Jurkat, Clone E6-1 (cell line): Measurements from ENCODE around the gene PIH1D1.
"Not testable (repeated sequence)": the region's sequence is repeated elsewhere in the genome, so short reads cannot be mapped to it uniquely, and the experiment has no call there.

Experiments
- DNase-seq: peaks from one replicate; pipeline ENCODE4 v3.0.0-alpha.2; 2011; ENCODE audit warnings: low read depth, low spot score
- H3K4me3 ChIP-seq: 2 replicates; pipeline ENCODE4 v1.5.1; 2011; ENCODE audit warnings: mild to moderate bottlenecking, low read length, control low read depth, moderate library complexity

PIH1D1 gene

DNA sequence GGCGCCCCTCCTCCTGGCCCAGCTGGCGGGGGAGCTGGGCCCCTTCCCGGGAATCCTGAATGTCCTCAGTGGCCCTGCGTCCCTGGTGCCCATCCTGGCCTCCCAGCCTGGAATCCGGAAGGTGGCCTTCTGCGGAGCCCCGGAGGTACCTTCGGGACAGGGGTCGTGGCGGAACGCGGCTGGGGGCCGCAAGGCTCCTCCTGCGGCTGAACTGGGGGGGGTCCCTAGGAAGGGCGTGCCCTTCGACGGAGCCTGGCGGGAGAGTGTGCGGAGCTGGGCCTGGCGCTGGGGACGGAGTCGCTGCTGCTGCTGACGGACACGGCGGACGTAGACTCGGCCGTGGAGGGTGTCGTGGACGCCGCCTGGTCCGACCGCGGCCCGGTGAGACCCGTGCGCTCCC is 10.0 kb upstream of the PIH1D1 start:
- no peak overlapping the region for H3K4me3 ChIP-seq
- no peak for DNase-seq

DNA sequence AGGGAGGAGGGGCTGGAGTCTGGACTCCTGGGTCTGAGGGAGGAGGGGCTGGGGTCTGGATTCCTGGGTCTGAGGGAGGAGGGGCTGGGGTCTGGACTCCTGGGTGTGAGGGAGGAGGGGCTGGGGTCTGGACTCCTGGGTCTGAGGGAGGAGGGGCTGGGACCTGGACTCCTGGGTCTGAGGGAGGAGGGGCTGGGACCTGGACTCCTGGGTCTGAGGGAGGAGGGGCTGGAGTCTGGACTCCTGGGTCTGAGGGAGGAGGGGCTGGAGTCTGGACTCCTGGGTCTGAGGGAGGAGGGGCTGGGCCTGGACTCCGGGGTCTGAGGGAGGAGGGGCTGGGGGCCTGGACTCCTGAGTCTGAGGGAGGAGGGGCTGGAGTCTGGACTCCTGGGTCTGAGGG is 9.5 kb upstream of the PIH1D1 start:
- H3K4me3 ChIP-seq, DNase-seq: not testable (repeated sequence)

DNA sequence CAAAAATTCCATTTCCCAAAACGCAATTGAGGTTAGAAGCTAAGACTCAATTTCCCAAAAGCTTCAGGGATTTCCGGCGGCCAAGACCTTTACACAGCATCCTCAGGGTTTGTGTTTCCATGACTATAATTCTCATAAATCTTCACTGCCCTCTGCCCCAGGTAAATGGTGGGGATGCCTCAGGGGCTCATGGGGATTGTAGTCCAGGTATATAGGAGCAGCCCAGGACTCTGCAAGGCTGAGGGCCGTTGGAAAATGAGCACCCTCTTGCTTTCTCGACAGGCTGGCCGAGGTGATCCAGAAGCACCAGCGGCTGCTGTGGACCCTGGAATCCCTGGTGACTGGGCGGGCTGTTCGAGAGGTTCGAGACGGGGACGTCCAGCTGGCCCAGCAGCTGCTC is 7.8 kb upstream of the PIH1D1 start:
- H3K4me3 ChIP-seq, result no peak overlapping the region
- no peak for DNase-seq

DNA sequence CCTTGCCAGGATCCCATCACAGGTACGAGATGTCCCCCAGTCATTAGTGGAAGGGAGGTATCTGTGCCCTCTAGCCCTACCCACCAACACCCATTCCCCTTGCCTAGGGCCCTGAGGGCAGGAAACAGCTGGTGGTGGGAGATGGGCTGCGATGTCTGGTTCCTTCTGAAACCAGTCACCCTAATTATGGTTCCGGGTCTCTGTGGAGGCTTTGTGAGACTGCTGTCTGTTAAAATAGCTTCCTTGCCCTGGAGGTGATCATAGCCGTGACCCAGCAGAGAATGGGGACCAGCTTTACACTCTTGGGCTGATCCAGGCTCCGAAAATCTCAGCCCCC is 6.9 kb upstream of the PIH1D1 start:
- DNase-seq, result no peak
- no peak overlapping the region for H3K4me3 ChIP-seq

DNA sequence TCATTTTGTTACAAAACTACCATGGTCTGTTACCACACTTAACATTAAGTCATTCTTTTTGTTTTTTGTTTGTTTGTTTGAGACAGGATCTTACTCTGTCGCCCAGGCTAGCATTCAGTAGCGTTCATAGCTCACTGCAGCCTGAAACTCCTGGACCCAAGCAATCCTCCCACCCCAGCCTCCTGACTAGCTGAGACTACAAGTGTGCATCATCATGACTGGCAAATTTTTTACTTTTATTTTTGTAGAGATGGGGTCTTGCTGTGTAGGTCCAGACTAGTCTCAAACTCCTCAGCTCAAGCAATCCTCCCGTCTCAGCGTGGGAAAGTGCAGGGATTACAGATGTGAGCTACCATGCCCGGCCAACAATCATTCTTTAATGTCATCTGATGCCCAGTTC is 4.7 kb upstream of the PIH1D1 start:
- H3K4me3 ChIP-seq, result no peak overlapping the region
- DNase-seq, result no peak

DNA sequence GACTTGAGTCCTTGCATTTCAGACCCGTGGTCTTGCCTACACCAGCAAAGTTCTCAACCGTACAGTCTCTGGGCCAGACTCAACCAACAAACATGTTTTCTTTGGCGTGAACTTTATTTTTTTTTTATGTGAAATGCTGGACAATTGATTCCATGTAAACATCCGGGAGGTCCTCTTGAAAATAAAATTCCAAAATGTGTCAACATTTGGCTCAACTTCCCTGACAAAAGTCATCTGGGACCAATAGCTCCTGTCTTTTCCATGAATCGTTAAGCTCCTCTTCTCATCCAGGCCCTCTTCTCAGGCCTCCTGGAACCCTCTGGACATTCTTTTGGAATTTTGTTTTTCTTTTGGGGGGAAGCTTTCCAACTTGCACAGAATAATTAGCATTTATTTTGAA is 4.2 kb upstream of the PIH1D1 start:
- DNase-seq, result no peak
- H3K4me3 ChIP-seq, result no peak overlapping the region

DNA sequence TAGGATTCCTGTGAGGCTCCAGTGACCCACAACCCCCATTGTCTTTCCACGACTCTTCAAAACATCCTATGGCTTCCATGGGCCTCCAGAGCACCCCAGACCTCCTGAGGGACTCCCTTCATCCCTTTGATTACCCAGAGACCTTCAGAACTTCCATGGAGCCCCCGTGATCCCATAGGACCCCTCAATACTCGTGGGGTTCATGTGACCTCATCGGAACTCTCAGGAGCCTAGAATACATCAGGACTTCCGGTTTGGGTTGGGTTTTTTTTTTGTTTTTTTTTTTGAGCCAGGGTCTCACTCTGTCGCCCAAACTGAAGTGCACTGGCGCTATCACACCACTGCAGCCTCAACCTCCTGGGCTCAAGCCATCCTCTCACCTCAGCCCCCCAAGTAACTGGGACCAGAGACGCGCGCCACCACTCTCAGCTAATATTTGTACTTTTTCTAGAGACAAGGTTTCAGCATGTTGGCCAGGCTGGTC is 2.2 kb upstream of the PIH1D1 start:
- DNase-seq, result no peak
- H3K4me3 ChIP-seq, result peak overlapping the region; percentile 99

DNA sequence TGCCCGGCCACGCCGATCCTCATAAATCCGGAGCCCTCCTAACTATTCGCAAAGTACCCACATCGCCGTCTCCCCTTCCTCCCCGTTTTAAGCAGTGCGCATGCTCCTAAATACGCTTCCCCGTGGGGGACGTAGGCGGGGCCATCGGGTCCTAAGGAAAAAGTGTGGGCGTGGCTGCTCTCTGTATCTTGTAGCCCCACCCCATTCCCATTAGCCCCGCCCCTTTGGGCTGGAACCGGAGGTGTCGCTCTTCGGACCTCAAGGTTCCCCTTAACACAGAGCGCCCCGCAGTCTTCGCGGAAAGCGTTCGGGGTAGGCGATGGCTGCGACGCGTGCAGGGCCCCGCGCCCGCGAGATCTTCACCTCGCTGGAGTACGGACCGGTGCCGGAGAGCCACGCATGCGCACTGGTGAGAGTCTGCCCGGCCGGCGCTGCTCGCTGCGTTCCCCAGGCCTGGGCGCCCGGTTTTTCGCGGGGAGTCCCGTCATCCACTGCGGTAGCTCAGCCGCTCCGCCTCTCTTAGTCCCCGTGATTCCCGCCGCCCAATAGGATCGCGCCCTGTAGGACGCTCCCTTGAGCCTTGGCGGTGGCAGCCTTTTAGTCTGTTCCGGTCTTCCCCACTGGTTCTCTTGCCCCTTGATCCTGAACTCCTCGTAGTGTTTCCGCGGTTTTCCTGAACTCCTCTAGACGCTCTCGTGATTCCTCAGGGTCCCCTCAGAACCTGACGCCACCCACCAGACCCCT is 1.6 kb upstream of the PIH1D1 start, which contains the start of gene ALDH16A1:
Gene ALDH16A1, plus strand, starts transcription at position 213 of the 744 bp plus-strand sequence. Its CDS starts 107 bp downstream, at position 320.
- DNase-seq, result peak; percentile 96
- H3K4me3 ChIP-seq, result peak within 1 kb of the TSS; percentile 99

DNA sequence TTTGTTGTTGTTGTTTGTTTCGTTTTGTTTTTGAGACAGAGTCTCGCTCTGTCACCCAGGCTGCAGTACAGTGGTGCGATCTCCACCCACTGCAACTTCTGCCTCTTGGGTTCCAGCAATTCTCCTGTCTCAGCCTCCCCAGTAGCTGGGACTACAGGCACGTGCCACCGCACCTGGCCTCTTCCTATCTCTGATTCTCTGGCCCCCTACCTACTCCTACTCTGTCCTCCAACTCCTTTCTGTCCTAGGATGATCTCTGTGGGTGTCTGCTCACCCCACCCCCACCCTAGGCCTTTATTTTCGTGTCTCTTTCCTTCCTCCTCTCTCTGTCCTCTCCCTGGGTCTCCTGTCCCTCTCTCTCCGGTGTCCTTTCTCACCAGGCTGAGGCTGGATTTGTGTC is 1.2 kb downstream of the PIH1D1 start:
- H3K4me3 ChIP-seq, result peak overlapping the region; percentile 99
- no peak for DNase-seq

DNA sequence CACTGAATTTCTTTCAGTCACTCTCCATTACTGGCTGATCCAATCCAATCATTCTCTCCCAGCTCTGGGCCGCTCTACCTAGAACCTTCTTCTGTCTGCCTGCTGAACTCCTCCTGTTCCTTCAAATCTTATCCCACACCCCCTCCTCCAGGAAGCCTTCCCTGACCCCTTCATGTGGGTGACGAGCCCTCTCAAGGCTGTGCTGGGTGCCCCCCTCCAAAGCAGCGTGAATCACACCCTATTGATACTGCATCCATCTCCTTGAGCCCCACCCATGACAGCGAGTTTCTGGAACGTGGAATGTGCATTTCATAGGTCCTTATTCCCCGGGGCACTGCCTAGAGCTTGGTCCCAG is 3.2 kb downstream of the PIH1D1 start:
- no peak overlapping the region for H3K4me3 ChIP-seq

DNA sequence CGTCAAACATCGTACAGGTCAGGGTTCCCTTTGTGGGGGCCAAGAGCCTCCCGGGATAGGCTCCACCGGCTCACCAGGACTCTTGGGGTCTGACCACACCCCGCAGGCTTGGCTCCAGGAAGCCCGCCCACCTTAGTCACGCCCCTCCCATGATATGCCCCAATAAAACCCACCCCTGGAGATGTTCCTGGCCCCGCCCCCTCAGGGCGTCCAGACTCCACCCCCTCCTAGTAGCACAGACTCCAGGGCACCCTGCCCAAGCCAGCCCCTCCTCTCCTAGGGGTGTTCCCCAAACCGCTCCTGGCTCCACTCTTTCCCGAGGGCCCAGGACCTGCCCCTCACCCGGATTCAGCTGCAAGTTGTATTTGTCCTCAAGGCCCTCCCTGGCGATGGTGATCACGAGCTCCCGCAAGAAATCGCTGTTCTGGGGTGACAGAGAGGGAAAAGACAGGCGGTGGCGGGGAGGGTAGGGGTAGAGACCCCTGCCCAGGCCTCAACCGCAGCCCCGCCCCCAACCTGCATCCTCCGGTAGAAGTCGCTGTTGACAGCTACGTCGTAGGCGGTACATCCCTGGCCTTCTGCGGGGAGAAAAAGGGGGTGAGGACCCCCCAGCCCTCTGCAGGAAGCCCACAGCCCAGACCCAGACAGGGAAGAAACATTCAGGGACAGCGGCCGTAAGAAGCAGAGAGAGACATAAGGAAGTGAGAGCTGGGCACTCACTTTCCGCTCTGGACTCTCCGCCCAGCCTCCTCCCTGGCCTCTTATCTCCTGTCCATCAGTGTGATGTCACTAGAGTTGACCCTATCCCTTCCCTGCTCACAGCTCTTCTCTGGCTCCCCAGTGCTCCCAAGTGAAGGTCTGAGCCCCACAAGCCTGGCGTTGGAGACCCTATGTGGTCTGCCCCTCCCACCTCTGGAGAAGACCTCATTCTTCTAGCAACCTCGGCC is 3.9 kb downstream of the PIH1D1 start:
- peak; percentile 44 for DNase-seq

More for the DNA sequence above, 3.2 kb downstream of the PIH1D1 start:
- no peak for DNase-seq

DNA sequence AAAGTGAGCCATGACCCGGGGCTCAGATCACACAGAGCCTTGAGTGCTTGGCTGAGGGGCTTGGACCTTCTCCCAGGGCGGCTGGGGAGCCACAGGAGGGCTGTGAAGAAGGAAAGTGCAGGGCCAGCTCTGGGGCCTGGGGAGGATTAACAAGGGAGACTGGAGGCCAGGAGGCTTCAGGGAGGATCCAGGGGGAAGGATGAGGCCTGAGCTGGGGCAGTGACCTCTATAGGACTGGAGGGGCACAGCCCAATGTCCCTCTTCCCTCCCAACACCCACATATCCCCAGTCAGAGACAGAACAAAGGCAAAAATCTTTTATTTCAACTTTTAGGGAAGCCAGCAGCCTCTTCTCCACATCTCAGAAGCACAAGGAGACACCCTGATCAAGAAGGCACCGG is 5.6 kb downstream of the PIH1D1 start:
- H3K4me3 ChIP-seq, result no peak overlapping the region
- no peak for DNase-seq

More for the DNA sequence above, 3.9 kb downstream of the PIH1D1 start:
- H3K4me3 ChIP-seq, result no peak overlapping the region

DNA sequence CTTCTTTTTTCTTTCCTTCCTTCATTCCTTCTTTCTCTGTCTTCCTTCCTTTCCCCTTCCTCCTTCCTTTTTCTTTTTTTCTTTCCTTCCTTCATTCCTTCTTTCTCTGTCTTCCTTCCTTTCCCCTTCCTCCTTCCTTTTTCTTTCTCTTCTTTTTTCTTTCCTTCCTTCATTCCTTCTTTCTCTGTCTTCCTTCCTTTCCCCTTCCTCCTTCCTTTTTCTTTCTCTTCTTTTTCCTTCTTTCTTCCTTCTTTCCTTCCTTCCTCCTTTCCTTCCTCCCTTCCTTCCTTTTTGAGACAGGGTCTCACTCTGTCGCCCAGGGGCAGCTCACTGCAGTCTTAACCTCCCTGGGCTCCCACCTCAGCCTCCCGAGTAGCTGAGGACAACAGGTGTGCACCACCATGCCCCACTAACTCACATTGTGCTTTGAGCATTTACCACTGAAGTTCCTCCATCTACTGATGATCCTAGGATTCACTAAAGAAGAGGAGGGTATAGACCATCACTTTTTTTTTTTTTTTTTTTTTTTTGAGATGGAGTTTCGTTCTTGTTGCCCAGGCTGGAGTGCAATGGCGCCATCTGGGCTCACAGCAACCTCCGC is 7.4 kb downstream of the PIH1D1 start:
- DNase-seq, result not testable (repeated sequence)

DNA sequence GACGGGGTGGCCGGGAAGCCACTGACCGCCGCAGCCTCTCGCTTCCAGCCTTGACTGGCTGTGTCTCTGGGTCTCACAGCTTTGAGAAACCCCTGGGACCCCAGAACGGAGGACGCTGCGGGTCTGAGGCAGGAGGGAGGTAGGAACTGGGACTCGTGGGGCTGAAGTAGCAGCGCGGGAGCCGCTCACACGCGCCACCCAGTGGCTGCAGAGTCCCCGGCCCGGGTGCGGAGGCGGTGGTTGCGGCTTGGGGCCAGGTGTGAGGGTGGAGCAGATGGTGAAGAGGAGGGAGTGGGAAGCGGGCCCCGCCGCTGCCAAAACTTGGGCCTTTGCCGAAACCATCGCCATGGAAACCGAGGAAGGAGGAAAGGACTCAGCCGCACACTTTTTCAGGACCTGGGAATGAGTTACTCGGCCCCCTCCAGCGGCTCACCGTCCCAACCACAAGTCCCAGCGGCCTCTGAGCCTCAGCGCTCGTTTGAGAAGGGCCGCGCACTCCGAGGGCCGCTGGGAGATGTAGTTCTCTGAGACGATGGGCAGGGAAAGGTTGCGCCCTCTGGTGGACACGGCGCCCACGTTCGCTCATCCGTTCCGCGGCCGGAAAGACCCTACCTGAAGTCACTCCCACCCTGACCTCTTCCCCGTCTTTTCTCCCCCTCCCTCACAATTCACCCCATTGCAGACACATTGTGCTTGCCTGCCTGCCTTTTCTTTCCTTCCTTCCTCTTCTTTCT is 8.1 kb downstream of the PIH1D1 start:
- peak; percentile 90 for DNase-seq

More for the DNA sequence above, 7.4 kb downstream of the PIH1D1 start:
- H3K4me3 ChIP-seq, result 0 out of 2 replicates have a peak overlapping the region, but pooled peaks have one; percentile 62

DNA sequence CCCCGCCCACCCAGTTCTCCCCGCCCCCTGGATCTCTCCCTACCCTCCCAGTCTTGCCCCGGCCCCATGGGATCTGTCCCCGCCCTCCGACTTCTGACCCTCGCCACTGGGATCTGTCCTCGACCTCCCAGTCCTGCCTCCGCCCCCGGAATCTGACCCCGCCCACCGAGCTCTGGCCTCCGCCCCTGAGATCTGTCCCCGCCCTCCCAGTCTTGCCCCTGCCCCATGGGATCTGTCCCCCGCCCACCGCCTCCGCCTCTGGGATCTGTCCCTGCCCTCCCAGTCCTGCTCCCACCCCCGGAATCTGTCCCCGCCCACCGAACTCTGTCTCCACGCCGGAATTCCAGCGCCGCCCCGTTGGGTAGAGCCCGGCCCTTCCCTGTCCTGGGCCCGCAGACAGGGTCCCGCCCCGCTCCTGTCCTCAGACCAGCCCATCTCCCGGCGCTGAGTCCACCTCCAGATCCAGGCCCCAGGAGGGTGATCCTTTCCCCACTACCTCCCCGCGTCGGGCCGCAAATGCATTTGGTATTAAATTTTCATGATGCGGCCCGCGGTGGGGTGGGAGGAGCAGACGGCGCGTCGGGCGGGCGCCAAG is 8.7 kb downstream of the PIH1D1 start:
- H3K4me3 ChIP-seq, result peak overlapping the region; percentile 62
- no peak for DNase-seq

More for the DNA sequence above, 8.1 kb downstream of the PIH1D1 start:
- peak overlapping the region; percentile 62 for H3K4me3 ChIP-seq

DNA sequence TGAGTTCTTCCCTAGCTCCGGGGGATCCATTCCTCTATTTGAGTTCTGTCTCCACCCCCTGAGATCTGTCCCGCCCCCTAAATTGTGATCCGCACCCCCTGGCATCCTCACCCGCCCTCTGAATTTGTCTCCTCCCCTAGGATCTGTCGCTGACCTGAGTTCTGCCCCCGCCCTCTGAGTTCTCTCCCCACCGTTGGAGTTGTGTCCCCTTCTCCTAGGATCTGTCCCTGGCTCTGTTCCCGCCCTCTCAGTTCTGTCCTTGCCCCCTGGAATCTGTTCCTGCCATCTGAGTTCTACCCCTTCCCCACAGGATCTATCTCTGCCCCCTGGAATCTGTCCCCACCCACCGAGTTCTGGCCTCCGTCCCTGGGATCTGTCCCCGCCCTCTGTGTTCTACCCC is 9.3 kb downstream of the PIH1D1 start:
- H3K4me3 ChIP-seq, result peak overlapping the region; percentile 62
- no peak for DNase-seq

DNA sequence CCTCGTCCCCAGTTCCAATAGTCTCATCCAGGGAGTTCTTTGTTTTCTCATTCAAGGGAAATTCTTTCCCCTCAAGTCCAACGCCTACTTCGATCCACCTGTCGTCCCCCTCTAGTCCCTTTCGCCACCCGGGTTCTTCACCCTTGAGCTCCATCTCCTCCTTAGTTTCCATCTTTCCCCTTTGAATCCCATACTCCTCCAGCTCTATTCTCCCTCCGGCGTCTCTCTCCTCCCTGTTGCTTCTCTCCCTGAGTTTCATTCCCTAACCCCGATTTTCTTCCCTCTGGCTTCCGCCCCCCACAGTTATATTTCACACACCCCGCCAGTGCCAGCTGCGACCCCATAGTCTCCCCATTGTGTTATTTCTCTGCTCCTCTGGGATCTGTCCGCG is 9.7 kb downstream of the PIH1D1 start:
- no peak for DNase-seq
- no peak overlapping the region for H3K4me3 ChIP-seq

DNA sequence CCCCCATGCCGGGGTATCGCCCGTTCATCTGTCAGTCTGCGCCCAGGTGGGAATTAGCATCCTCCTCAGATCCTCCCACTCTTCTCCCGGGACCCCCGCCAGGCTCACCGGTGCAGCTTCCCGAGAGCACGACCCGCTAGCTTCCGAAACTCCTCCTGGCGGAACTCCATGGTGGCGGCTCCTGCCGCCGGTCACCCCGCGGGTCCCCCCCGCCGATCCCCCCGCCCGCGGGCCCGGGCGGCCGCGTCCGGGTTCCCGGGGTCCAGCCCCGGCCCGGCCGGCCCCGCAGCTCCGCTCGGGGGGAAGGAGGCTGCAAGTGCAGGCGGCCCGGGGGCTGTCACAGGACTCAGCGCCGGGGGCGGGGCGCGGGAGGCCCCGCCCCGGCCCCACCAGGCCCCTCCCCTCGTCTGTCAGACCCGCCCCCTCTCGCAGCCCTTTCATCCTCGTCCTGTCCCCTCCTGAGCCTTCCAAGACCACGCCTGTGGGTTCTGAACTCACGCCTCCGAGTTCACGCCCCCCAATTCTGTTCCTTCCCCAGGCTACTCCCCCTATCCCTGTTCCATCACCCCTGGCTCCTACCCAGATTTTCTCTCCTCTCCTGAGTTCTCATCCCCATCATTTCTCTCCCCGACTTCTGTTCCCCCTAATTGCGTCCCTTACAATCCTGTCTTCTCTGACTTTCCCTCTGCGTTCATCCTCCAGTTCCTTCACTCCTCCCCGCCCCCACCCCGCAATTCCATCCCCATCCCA is 10.2 kb downstream of the PIH1D1 start, which contains the start of gene SLC17A7:
Gene SLC17A7, minus strand, starts transcription at position 318 of the 750 bp plus-strand sequence. Its CDS starts 148 bp downstream, at position 170.
- H3K4me3 ChIP-seq, result peak within 1 kb of the TSS; percentile 62; the same call in 1 of the 2 replicates
- DNase-seq, result no peak
